Thyroid gland (tissue), 4 donors: ENCODE measurements around the gene ITGA1.

ENCODE experiments used
- CTCF ChIP-seq, 6 experiments: fragments of 200-600 bp in 3 of 6; fragments of 450-650 bp in 3 of 6; sonication (generic) in 3 of 6; IDR thresholded peaks; one replicate each; pipeline ENCODE4 v1.5.1; 2016 to 2019; ENCODE audit warnings: antibody characterized with exemption in 6 of 6, mild to moderate bottlenecking in 2 of 6, inconsistent platforms in 1 of 6, moderate library complexity in 1 of 6
- POLR2A ChIP-seq, 2 donors: fragments of 450-650 bp; IDR thresholded peaks; one replicate each; pipeline ENCODE4 v1.6.1; 2017; ENCODE audit warnings: antibody characterized with exemption in 2 of 2, mild to moderate bottlenecking in 2 of 2, moderate library complexity in 1 of 2

- no peak for TF ChIP-seq CTCF (IDR thresholded peaks at IDR 0.05)
- TF ChIP-seq POLR2A (IDR thresholded peaks at IDR 0.05) = no peak
These were observed 207.4 kb downstream of the ITGA1 start for GRCh38 chr5:52995095-52995494.
